SU-DHL-6 (cell line): ENCODE data around the gene NTM.

Experiments used
- H2AFZ ChIP-seq: fragments of 200-600 bp; sonication (generic); 2 replicates; pipeline ENCODE4 v1.6.1; 2014; ENCODE audit warnings: low read depth, mild to moderate bottlenecking, moderate library complexity, mixed read lengths, antibody characterized with exemption, low read length; ENCODE audit not compliant: severe bottlenecking
- H3F3A ChIP-seq: fragments of 200-600 bp; shearing (Covaris generic); 2 replicates; pipeline ENCODE4 v1.6.0; 2016; ENCODE audit warnings: antibody characterized with exemption, mild to moderate bottlenecking; ENCODE audit not compliant: insufficient read depth
- H3K27ac ChIP-seq: fragments of 200-600 bp; sonication (generic); 2 replicates; pipeline ENCODE4 v1.5.1; 2016; ENCODE audit warnings: low read depth, mild to moderate bottlenecking, low read length, moderate library complexity, mixed read lengths
- H3K27me3 ChIP-seq: fragments of 200-600 bp; sonication (generic), shearing (Covaris generic); 2 replicates; pipeline ENCODE4 v1.6.0; 2014; ENCODE audit warnings: mild to moderate bottlenecking, low read length
- H3K36me3 ChIP-seq: fragments of 200-600 bp; sonication (generic); 2 replicates; pipeline ENCODE4 v1.6.1; 2014; ENCODE audit warnings: mild to moderate bottlenecking, low read length, mixed read lengths
- H3K4me2 ChIP-seq: fragments of 300-600, 200-600 bp; shearing (Covaris generic), sonication (generic); 2 replicates; pipeline ENCODE4 v1.6.0; 2014; ENCODE audit warnings: low read length, low read depth, mild to moderate bottlenecking; ENCODE audit not compliant: poor library complexity, severe bottlenecking
- H3K4me3 ChIP-seq: fragments of 200-600 bp; sonication (generic); 2 replicates; pipeline ENCODE4 v1.5.1; 2014; ENCODE audit warnings: antibody characterized with exemption, low read length, mild to moderate bottlenecking, mixed read lengths; ENCODE audit not compliant: insufficient read depth, poor library complexity, severe bottlenecking
- H3K79me2 ChIP-seq: fragments of 200-600 bp; sonication (generic); 2 replicates; pipeline ENCODE4 v1.6.1; 2014; ENCODE audit warnings: mild to moderate bottlenecking, low read length, moderate library complexity; ENCODE audit not compliant: insufficient read depth
- H3K9ac ChIP-seq: fragments of 200-600 bp; sonication (generic); 2 replicates; pipeline ENCODE4 v1.7.0; 2014; ENCODE audit warnings: mild to moderate bottlenecking, low read length
- H3K9me2 ChIP-seq: fragments of 200-600 bp; sonication (generic); replicated peaks from 2 replicates; pipeline ENCODE4 v1.6.1; 2014; ENCODE audit warnings: low read length; ENCODE audit not compliant: insufficient read depth
- H3K9me3 ChIP-seq: fragments of 200-600 bp; sonication (generic); 2 replicates; pipeline ENCODE4 v1.6.1; 2014; ENCODE audit warnings: low read length, mixed read lengths; ENCODE audit not compliant: insufficient read depth
- H4K20me1 ChIP-seq: fragments of 200-600 bp; sonication (generic); 2 replicates; pipeline ENCODE4 v1.6.1; 2014; ENCODE audit warnings: low read depth, mild to moderate bottlenecking, antibody characterized with exemption, low read length, moderate library complexity, mixed read lengths
- CTCF ChIP-seq: fragments of 200-600 bp; sonication (generic); IDR thresholded peaks from one replicate; pipeline ENCODE4 v1.5.1; 2017; ENCODE audit warnings: antibody characterized with exemption, mild to moderate bottlenecking, low read length, moderate library complexity; ENCODE audit not compliant: insufficient read depth, poor library complexity, severe bottlenecking
- EZH2phosphoT487 ChIP-seq: fragments of 200-600 bp; sonication (generic), shearing (Covaris generic); conservative IDR thresholded peaks from 2 replicates; pipeline ENCODE4 v1.6.1; 2018; ENCODE audit warnings: mild to moderate bottlenecking, antibody characterized with exemption, low read length, moderate library complexity, mixed read lengths

The NTM gene

GRCh38 chr11:131973061-131973460 lies 602.6 kb downstream of the NTM start:
- Histone ChIP-seq H2AFZ (no peak overlapping the region), H3K27me3 (no peaks in the 10 kb centered on the region), H3K9me3 (no peaks in the 10 kb centered on the region), H3K4me2 (no peak overlapping the region), H4K20me1 (no peaks in the 10 kb centered on the region), H3K9ac (no peak overlapping the region), H3K9me2 (no peaks in the 10 kb centered on the region), H3F3A (no peaks in the 10 kb centered on the region), H3K27ac (no peak overlapping the region), H3K4me3 (no peak overlapping the region), H3K36me3 (no peaks in the 10 kb centered on the region), H3K79me2 (no peaks in the 10 kb centered on the region)
- no peak for TF ChIP-seq CTCF
- TF ChIP-seq EZH2phosphoT487, result no peak

GRCh38 chr11:131975619-131976018 lies 605.2 kb downstream of the NTM start:
- no peaks in the 10 kb centered on the region for H3K79me2 ChIP-seq
- H3K27ac ChIP-seq, result no peak overlapping the region
- H2AFZ ChIP-seq, result no peak overlapping the region
- no peaks in the 10 kb centered on the region for H3K9me2 ChIP-seq
- H3K9me3 ChIP-seq, result no peaks in the 10 kb centered on the region
- no peak overlapping the region for H3K4me3 ChIP-seq
- no peaks in the 10 kb centered on the region for H3K27me3 ChIP-seq
- TF ChIP-seq CTCF, result no peak
- TF ChIP-seq EZH2phosphoT487, result no peak
- H3K36me3 ChIP-seq, result no peaks in the 10 kb centered on the region
- no peaks in the 10 kb centered on the region for H4K20me1 ChIP-seq
- no peak overlapping the region for H3K4me2 ChIP-seq
- no peaks in the 10 kb centered on the region for H3F3A ChIP-seq
- no peak overlapping the region for H3K9ac ChIP-seq

GRCh38 chr11:131976021-131976420 lies 605.6 kb downstream of the NTM start:
- Histone ChIP-seq H3K36me3 (no peaks in the 10 kb centered on the region), H3F3A (no peaks in the 10 kb centered on the region), H3K27me3 (no peaks in the 10 kb centered on the region), H3K9ac (no peak overlapping the region), H3K9me3 (no peaks in the 10 kb centered on the region), H4K20me1 (no peaks in the 10 kb centered on the region), H2AFZ (no peak overlapping the region), H3K9me2 (no peaks in the 10 kb centered on the region), H3K4me3 (no peak overlapping the region), H3K79me2 (no peaks in the 10 kb centered on the region), H3K4me2 (no peak overlapping the region), H3K27ac (no peak overlapping the region)
- TF ChIP-seq EZH2phosphoT487 (no peak), CTCF (no peak)
